K562 (cell line): ENCODE measurements around the gene SUPT5H. TPM values are rescaled to one million over a fixed set of nuclear protein-coding genes. Genes with fewer than 3 reads are reported as not detected.

Source experiments
- ETV1 ChIP-seq: fragments of 450-650 bp; conservative IDR thresholded peaks from 2 replicates; pipeline ENCODE4 v1.6.1; 2016; ENCODE audit warnings: missing genetic modification characterization, control low read depth, low read depth, missing compliant biosample characterization
- JUN ChIP-seq, 2 experiments: sonication (generic) in 1 of 2; formaldehyde crosslinking in 1 of 2; IDR thresholded peaks; 2 replicates each; pipeline versions ENCODE4 v1.6.1 to v1.8.0; 2012 to 2022; ENCODE audit warnings: borderline replicate concordance in 2 of 2, mild to moderate bottlenecking in 2 of 2, improper control_type of control experiment in 1 of 2, low read depth in 1 of 2, low read length in 1 of 2, missing genetic modification reagents in 1 of 2
- LCOR ChIP-seq: sonication (generic); formaldehyde crosslinking; IDR thresholded peaks from 2 replicates; pipeline ENCODE4 v1.8.0; 2022; ENCODE audit warnings: mild to moderate bottlenecking, missing genetic modification reagents
- MAZ ChIP-seq, 2 experiments: fragments of 450-650 bp in 1 of 2; sonication (generic) in 1 of 2; formaldehyde crosslinking; IDR thresholded peaks in 1 of 2; conservative IDR thresholded peaks in 1 of 2; 2 replicates each; pipeline versions ENCODE4 v1.4.0 to v1.5.0; 2020; ENCODE audit warnings: mild to moderate bottlenecking in 1 of 2, missing genetic modification reagents in 1 of 2
- NR2C1 ChIP-seq, 2 experiments: fragments of 450-650 bp; IDR thresholded peaks; 2 replicates each; pipeline ENCODE4 v1.6.1; 2017; ENCODE audit warnings: mild to moderate bottlenecking in 2 of 2, antibody characterized with exemption in 1 of 2, inconsistent platforms in 1 of 2, missing compliant biosample characterization in 1 of 2, missing genetic modification characterization in 1 of 2
- POLR2AphosphoS5 ChIP-seq: IDR thresholded peaks from 2 replicates; pipeline ENCODE4 v1.6.1; 2011; ENCODE audit warnings: mild to moderate bottlenecking, low read depth, low read length, moderate library complexity; ENCODE audit not compliant: control insufficient read depth, insufficient read depth
- POLR2H ChIP-seq: IDR thresholded peaks from 2 replicates; pipeline ENCODE4 v1.6.1; 2016; ENCODE audit warnings: missing genetic modification characterization, low read depth, mild to moderate bottlenecking, control low read depth, missing compliant biosample characterization, moderate library complexity
- SIN3A ChIP-seq, 2 experiments: fragments of 150-350 bp in 1 of 2; IDR thresholded peaks; 2 replicates each; pipeline ENCODE4 v1.6.1; 2011 to 2016; ENCODE audit warnings: borderline replicate concordance in 2 of 2, low read depth in 2 of 2, low read length in 2 of 2, mild to moderate bottlenecking in 2 of 2, moderate library complexity in 2 of 2; ENCODE audit not compliant: control insufficient read depth in 1 of 2
- SP1 ChIP-seq: sonication (generic); formaldehyde crosslinking; IDR thresholded peaks from 2 replicates; pipeline ENCODE4 v1.8.1; 2022; ENCODE audit warnings: mild to moderate bottlenecking, missing genetic modification reagents
- SREBF2 ChIP-seq: sonication (generic); formaldehyde crosslinking; IDR thresholded peaks from 2 replicates; pipeline ENCODE4 v1.4.0; 2020; ENCODE audit warnings: mild to moderate bottlenecking, missing genetic modification reagents
- ZBTB33 ChIP-seq: sonication (generic); formaldehyde crosslinking; IDR thresholded peaks from 2 replicates; pipeline ENCODE4 v1.8.1; 2023; ENCODE audit warnings: mild to moderate bottlenecking, missing genetic modification reagents
- ZBTB7A ChIP-seq: IDR thresholded peaks from 2 replicates; pipeline ENCODE4 v1.6.1; 2011; ENCODE audit warnings: low read depth, mild to moderate bottlenecking, low read length, moderate library complexity, borderline replicate concordance; ENCODE audit not compliant: control insufficient read depth
- ZNF395 ChIP-seq: fragments of 200-800 bp; sonication (Bioruptor generic); IDR thresholded peaks from 2 replicates; pipeline ENCODE4 v1.6.1; 2017; ENCODE audit warnings: missing genetic modification characterization, missing compliant biosample characterization
- ZNF444 ChIP-seq: fragments of 250-450 bp; sonication (Bioruptor Pico); IDR thresholded peaks from 2 replicates; pipeline ENCODE4 v1.4.0; 2020; ENCODE audit warnings: mild to moderate bottlenecking, moderate library complexity
- ZNF639 ChIP-seq, 2 experiments: fragments of 200-800 bp in 1 of 2; sonication (Bioruptor generic) in 1 of 2; sonication (generic) in 1 of 2; formaldehyde crosslinking in 1 of 2; IDR thresholded peaks in 1 of 2; conservative IDR thresholded peaks in 1 of 2; 2 replicates each; pipeline versions ENCODE4 v1.5.0 to v1.6.1; 2016 to 2020; ENCODE audit warnings: missing compliant biosample characterization in 1 of 2, missing genetic modification characterization in 1 of 2, missing genetic modification reagents in 1 of 2
- ZNF780A ChIP-seq: fragments of 250-450 bp; sonication (Bioruptor Pico); IDR thresholded peaks from 2 replicates; pipeline ENCODE4 v1.5.0; 2021; ENCODE audit warnings: mild to moderate bottlenecking
- polyA plus RNA-seq, 8 experiments: library from polyadenylated mRNA; depleted of rRNA in 4 of 8; stranded (reverse) in 5 of 8; unstranded in 3 of 8; fragments of >200 nt; fragmentation: Nextera tagmentation in 2 of 8; fragmentation: Illumina TruSeq in 1 of 8; extraction: Ambion mirVana in 2 of 8; extraction: Trizol in 1 of 8; gene quantifications; 2 replicates each; pipeline versions ENCODE4 v1.2.1 to v1.2.3, GENCODE V29; 2011 to 2014; ENCODE audit warnings: inconsistent platforms in 1 of 8, missing spikeins in 1 of 8
- total RNA-seq, 7 experiments: library from RNA; depleted of rRNA in 6 of 7; stranded (reverse); fragments of >200 nt in 6 of 7; fragmentation: Illumina TruSeq in 2 of 7; extraction: Trizol in 2 of 7; gene quantifications; 2 replicates each; pipeline versions ENCODE4 v1.2.1 to v1.2.3, GENCODE V29; 2011 to 2021; ENCODE audit warnings: low replicate concordance in 1 of 7
- TF ChIP-seq, protein P1 (sequence below): fragments of 250-450 bp; sonication (Bioruptor Pico); IDR thresholded peaks from 2 replicates; pipeline ENCODE4 v1.8.0; 2022; ENCODE audit warnings: inconsistent platforms

Gene SUPT5H
- total and polyA plus RNA-seq, 9 of the 15 experiments (the other 6 are each of a cell fraction or from before 2014, with no cell fraction given), result 13.3 to 85.9 (median 35.9) TPM

DNA sequence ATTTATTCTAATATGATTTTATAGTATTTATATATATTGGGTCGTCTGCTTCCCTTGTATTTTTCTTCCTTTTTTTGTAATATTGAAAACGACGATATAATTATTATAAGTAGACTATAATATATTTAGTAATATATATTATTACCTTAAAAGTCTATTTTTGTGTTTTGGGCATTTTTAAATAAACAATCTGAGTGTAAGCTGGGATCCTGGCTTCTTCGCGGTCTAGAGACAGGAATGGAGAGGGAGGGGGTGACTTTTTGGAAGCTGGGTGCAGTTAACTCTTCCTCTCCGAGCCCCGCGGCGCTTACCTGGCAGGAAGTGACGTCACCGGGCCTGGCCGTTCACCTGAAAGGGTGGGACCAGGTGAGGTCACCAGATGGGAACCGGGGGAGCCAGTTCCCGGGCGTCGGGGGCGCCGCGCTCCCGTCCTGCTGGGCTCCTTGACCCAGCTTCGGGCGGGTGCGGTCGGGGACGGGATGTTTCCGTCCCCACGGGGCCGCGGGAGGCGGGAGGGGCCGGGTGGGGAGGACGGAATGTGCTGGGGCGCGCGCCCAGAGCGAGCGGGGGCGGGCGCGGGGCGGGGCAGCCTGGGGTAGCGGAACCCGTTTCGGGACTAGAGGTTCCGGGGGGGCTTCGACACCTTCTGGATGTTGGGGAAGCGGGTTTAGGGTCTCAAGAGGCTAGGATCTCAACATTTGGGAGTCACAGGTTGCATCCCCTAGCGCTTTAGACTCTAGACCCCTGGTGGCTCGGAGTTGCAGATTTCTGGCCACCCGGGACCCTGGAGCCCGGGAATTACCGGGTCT is 36.0 kb upstream of the SUPT5H start (continued):
- TF ChIP-seq ZBTB33 (CRISPR knock-in tag) (no peak), POLR2H (0 out of 2 replicates have a peak, but pooled peaks have one; percentile 33), POLR2AphosphoS5 (peak; percentile 84), ZNF444 (CRISPR knock-in tag) (no peak), MAZ (CRISPR knock-in tag; conservative IDR thresholded peaks at IDR 0.05 in 1 of 2, IDR thresholded peaks at IDR 0.05 in 1 of 2) (peak; percentile 75 to 82), SP1 (CRISPR knock-in tag) (peak; percentile 57), ZNF639 (CRISPR knock-in tag; conservative IDR thresholded peaks at IDR 0.05 in 1 of 2, IDR thresholded peaks at IDR 0.05 in 1 of 2) (peak in 1 of 2 experiments; percentile 41; a peak in 1 of 4 replicates), LCOR (peak; percentile 56; the same call in 1 of the 2 replicates), SREBF2 (CRISPR knock-in tag) (no peak), JUN (IDR thresholded peaks at IDR 0.05; ENCODE audit: borderline replicate concordance, low read depth, low read length) (peak; percentile 74), JUN (CRISPR knock-in tag; IDR thresholded peaks at IDR 0.05; ENCODE audit: borderline replicate concordance) (no peak), ZBTB7A (peak; percentile 71), ZNF395 (peak; percentile 82; the same call in 1 of the 2 replicates), NR2C1 (IDR thresholded peaks at IDR 0.05) (no peak), NR2C1 (tag; IDR thresholded peaks at IDR 0.05) (peak; percentile 50; the same call in 1 of the 2 replicates), ETV1 (tag) (peak; percentile 92), ZNF780A (no peak), SIN3A (IDR thresholded peaks at IDR 0.05; ENCODE audit: borderline replicate concordance in 2 of 2, control insufficient read depth in 1 of 2, low read depth in 2 of 2, low read length in 2 of 2) (peak in 1 of 2 experiments; percentile 88; a peak in 2 of 4 replicates)
- TF ChIP-seq, protein P1, sequence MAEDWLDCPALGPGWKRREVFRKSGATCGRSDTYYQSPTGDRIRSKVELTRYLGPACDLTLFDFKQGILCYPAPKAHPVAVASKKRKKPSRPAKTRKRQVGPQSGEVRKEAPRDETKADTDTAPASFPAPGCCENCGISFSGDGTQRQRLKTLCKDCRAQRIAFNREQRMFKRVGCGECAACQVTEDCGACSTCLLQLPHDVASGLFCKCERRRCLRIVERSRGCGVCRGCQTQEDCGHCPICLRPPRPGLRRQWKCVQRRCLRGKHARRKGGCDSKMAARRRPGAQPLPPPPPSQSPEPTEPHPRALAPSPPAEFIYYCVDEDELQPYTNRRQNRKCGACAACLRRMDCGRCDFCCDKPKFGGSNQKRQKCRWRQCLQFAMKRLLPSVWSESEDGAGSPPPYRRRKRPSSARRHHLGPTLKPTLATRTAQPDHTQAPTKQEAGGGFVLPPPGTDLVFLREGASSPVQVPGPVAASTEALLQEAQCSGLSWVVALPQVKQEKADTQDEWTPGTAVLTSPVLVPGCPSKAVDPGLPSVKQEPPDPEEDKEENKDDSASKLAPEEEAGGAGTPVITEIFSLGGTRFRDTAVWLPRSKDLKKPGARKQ, result no peak
